HUES64 (cell line): ENCODE measurements around the gene FLVCR2.
"Not testable (repeated sequence)": the region's sequence is repeated elsewhere in the genome, so short reads cannot be mapped to it uniquely, and the experiment has no call there.

Source experiments
- H3K27ac ChIP-seq: 2 replicates; pipeline ENCODE4 v1.7.0; 2013; ENCODE audit warnings: low read depth, low read length, inconsistent platforms
- H3K27me3 ChIP-seq: 2 replicates; pipeline ENCODE4 v1.6.1; 2013; ENCODE audit warnings: mild to moderate bottlenecking, low read length; ENCODE audit not compliant: insufficient read depth
- H3K36me3 ChIP-seq: 2 replicates; pipeline ENCODE4 v1.6.1; 2013; ENCODE audit warnings: mild to moderate bottlenecking, low read length; ENCODE audit not compliant: insufficient read depth
- H3K4me1 ChIP-seq: 2 replicates; pipeline ENCODE4 v1.6.1; 2013; ENCODE audit warnings: mild to moderate bottlenecking, low read length, moderate library complexity; ENCODE audit not compliant: insufficient read depth
- H3K4me3 ChIP-seq: 2 replicates; pipeline ENCODE4 v1.5.1; 2013; ENCODE audit warnings: mild to moderate bottlenecking, low read length, moderate library complexity
- H3K9ac ChIP-seq: 2 replicates; pipeline ENCODE4 v1.6.1; 2013; ENCODE audit warnings: mild to moderate bottlenecking, low read depth, low read length
- H3K9me3 ChIP-seq: 2 replicates; pipeline ENCODE4 v1.6.1; 2013; ENCODE audit warnings: low read depth, low read length; ENCODE audit not compliant: insufficient read depth
- WGBS: fragments of 150-250, 120-280 bp; methylation state at CpG from one replicate; pipeline ENCODE4 v1.1.7; 2013; ENCODE audit warnings: missing lambda C conversion rate; 5-methylcytosine and 5-hydroxymethylcytosine counted together

FLVCR2 gene

GRCh38 chr14:75595226-75595625, 16.8 kb downstream of the FLVCR2 start:
- 95% methylated on average over 3 of the region's 3 CpGs for WGBS
- Histone ChIP-seq H3K27ac (no peak overlapping the region), H3K9me3 (peaks cover 6% of the 10 kb centered on the region), H3K27me3 (no peaks in the 10 kb centered on the region), H3K4me1 (no peaks in the 10 kb centered on the region), H3K4me3 (no peak overlapping the region), H3K36me3 (no peaks in the 10 kb centered on the region), H3K9ac (no peak overlapping the region)

GRCh38 chr14:75597149-75597548, 18.7 kb downstream of the FLVCR2 start:
- H3K9me3 ChIP-seq: peaks cover 4% of the 10 kb centered on the region
- no peaks in the 10 kb centered on the region for H3K27me3 ChIP-seq
- no peak overlapping the region for H3K4me3 ChIP-seq
- no peak overlapping the region for H3K27ac ChIP-seq
- WGBS: 89% methylated on average over 3 of the region's 3 CpGs
- H3K9ac ChIP-seq: no peak overlapping the region
- no peaks in the 10 kb centered on the region for H3K36me3 ChIP-seq
- no peaks in the 10 kb centered on the region for H3K4me1 ChIP-seq

GRCh38 chr14:75600100-75600499, 21.7 kb downstream of the FLVCR2 start:
- H3K9ac ChIP-seq, H3K4me3 ChIP-seq, H3K27ac ChIP-seq, H3K9me3 ChIP-seq, H3K27me3 ChIP-seq, H3K36me3 ChIP-seq, H3K4me1 ChIP-seq: not testable (repeated sequence)
- 78% methylated on average over 1 of the region's 1 CpG for WGBS

GRCh38 chr14:75601061-75601460, 22.6 kb downstream of the FLVCR2 start:
- not testable (repeated sequence) for H3K27ac ChIP-seq, H3K4me1 ChIP-seq
- 98% methylated on average over 5 of the region's 6 CpGs for WGBS

GRCh38 chr14:75602503-75602902, 24.1 kb downstream of the FLVCR2 start:
- no peak overlapping the region for H3K4me3 ChIP-seq
- 96% methylated on average over 3 of the region's 3 CpGs for WGBS

More at GRCh38 chr14:75601061-75601460, 22.6 kb downstream of the FLVCR2 start:
- not testable (repeated sequence) for H3K9me3 ChIP-seq, H3K27me3 ChIP-seq, H3K9ac ChIP-seq, H3K4me3 ChIP-seq, H3K36me3 ChIP-seq

GRCh38 chr14:75604979-75605851, 26.8 kb downstream of the FLVCR2 start:
- Histone ChIP-seq H3K4me1 (no peaks in the 10 kb centered on the region; the same call in 1 of the 2 replicates), H3K9ac (no peak overlapping the region), H3K27ac (no peak overlapping the region), H3K4me3 (no peak overlapping the region), H3K27me3 (no peaks in the 10 kb centered on the region), H3K9me3 (no peaks in the 10 kb centered on the region), H3K36me3 (no peaks in the 10 kb centered on the region)
- WGBS: 84% methylated on average over 11 of the region's 11 CpGs

More at GRCh38 chr14:75602503-75602902, 24.1 kb downstream of the FLVCR2 start:
- Histone ChIP-seq H3K9me3 (no peaks in the 10 kb centered on the region), H3K9ac (no peak overlapping the region), H3K27me3 (no peaks in the 10 kb centered on the region), H3K4me1 (no peaks in the 10 kb centered on the region; the same call in 1 of the 2 replicates), H3K27ac (no peak overlapping the region), H3K36me3 (no peaks in the 10 kb centered on the region)

GRCh38 chr14:75605916-75606315, 27.5 kb downstream of the FLVCR2 start:
- 90% methylated on average over 10 of the region's 10 CpGs for WGBS
- no peak overlapping the region for H3K27ac ChIP-seq
- H3K9me3 ChIP-seq: no peaks in the 10 kb centered on the region
- H3K27me3 ChIP-seq: no peaks in the 10 kb centered on the region
- H3K9ac ChIP-seq: no peak overlapping the region
- no peaks in the 10 kb centered on the region for H3K36me3 ChIP-seq
- no peak overlapping the region for H3K4me3 ChIP-seq
- no peaks in the 10 kb centered on the region; the same call in 1 of the 2 replicates for H3K4me1 ChIP-seq

GRCh38 chr14:75607044-75607443, 28.6 kb downstream of the FLVCR2 start:
- Histone ChIP-seq H3K27me3 (no peaks in the 10 kb centered on the region), H3K9me3 (no peaks in the 10 kb centered on the region), H3K4me3 (no peak overlapping the region), H3K36me3 (no peaks in the 10 kb centered on the region), H3K27ac (no peak overlapping the region), H3K4me1 (no peaks in the 10 kb centered on the region; the same call in 1 of the 2 replicates), H3K9ac (no peak overlapping the region)
- WGBS: 92% methylated on average over 1 of the region's 1 CpG

GRCh38 chr14:75607842-75608640, 29.6 kb downstream of the FLVCR2 start:
- H3K9me3 ChIP-seq: no peaks in the 10 kb centered on the region
- no peak overlapping the region for H3K4me3 ChIP-seq
- H3K27me3 ChIP-seq: no peaks in the 10 kb centered on the region
- H3K9ac ChIP-seq: no peak overlapping the region
- H3K4me1 ChIP-seq: no peaks in the 10 kb centered on the region; the same call in 1 of the 2 replicates
- H3K36me3 ChIP-seq: no peaks in the 10 kb centered on the region
- no peak overlapping the region for H3K27ac ChIP-seq
- WGBS: 95% methylated on average over 12 of the region's 12 CpGs

- Histone ChIP-seq H3K27ac (no peak overlapping the region), H3K9me3 (no peaks in the 10 kb centered on the region), H3K4me1 (no peaks in the 10 kb centered on the region; the same call in 1 of the 2 replicates), H3K9ac (no peak overlapping the region), H3K27me3 (no peaks in the 10 kb centered on the region), H3K36me3 (no peaks in the 10 kb centered on the region), H3K4me3 (no peak overlapping the region)
- WGBS: 88% methylated on average over 4 of the region's 4 CpGs
These were observed 30.7 kb downstream of the FLVCR2 start for GRCh38 chr14:75609116-75609515.
